Measurements from ENCODE around the gene AUH.

The AUH gene

GRCh38 chr9:91241909-91242308 is 119.8 kb downstream of the AUH start:
- DNase-seq = no peak

DNA sequence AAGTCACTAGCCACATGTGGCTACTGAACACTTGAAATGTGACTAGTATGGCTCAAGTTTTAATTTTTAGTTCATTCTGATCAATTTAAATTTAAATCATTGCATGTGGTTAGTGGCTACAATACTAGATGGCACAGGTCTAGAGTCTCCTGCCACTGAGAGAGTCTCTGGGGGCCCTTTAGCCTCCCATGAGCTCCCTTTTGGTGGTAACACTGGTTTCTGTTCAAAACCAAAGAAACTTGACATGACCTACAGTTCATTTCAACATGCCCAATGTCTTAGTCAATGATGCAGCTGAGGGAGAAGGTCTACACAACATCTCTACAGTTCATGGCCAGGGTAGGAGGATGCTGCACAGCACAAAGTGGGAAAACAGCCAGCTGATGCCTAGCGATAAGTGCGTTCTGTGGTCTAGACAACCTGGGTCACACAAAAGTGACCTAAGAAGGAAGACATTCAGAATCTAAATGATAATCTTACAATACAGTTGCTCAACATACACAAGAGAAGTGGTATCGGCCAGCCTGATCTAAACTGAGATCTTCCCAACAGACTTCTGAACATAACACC is 121.0 kb downstream of the AUH start:
- DNase-seq = no peak

DNA sequence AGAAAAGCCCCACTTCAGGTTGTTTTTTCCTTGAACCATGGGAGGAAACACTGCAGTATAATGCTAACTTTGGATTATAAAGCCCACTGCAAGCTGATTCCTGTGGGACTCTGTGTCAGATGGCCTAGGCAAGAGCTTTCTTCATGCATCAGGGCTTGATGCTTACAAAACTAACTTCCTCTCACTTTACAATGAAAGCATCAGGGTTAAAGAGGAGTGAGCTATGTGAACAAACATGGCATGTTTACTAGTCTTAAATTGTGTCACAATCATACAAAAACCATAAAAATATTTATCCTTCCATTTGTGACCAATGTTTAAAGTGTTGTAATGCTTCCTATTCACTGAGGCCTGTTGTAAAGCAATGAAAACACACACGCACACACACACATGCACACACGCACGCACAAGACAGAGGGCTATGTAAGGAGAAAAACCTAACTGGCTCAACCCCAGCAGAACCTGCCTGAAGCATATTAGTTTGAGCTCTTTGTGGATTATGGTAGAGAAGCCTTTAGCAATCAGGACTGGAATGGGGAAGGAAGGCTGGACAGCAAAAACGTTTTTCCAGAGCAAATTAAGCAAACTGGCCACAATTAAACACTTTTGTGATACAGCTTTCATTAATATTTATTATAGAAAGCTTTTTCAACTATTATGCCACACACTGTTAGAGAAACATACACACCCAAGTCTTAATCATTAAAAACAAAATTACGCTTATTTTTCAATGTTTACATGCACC is 122.2 kb downstream of the AUH start:
- DNase-seq = no peak

GRCh38 chr9:91234523-91234922 is 127.2 kb downstream of the AUH start:
- no peak for DNase-seq

GRCh38 chr9:91231619-91232018 is 130.1 kb downstream of the AUH start:
- DNase-seq = no peak

DNA sequence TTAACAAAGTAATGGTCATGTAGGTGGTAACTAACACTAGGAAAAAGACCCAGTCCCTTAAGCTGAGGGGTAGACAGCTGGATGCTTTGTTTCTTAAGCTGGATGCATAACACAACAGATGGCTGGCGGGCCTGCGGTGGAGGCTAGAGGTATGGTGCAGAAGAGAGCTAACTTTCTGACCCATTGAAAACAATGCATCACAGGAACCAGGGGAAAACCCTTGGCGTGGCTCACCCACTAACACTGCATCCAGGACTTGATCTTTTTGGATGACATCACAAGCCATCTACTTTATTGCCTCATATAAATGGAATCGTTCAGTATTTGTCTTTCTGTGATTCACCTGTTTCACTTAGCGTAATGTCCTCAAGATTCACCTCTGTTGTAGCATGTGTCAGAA is 138.7 kb downstream of the AUH start:
- no peak for DNase-seq

GRCh38 chr9:91222457-91222856 is 139.3 kb downstream of the AUH start:
- no peak for DNase-seq

GRCh38 chr9:91221332-91221731 is 140.4 kb downstream of the AUH start:
- DNase-seq = no peak

DNA sequence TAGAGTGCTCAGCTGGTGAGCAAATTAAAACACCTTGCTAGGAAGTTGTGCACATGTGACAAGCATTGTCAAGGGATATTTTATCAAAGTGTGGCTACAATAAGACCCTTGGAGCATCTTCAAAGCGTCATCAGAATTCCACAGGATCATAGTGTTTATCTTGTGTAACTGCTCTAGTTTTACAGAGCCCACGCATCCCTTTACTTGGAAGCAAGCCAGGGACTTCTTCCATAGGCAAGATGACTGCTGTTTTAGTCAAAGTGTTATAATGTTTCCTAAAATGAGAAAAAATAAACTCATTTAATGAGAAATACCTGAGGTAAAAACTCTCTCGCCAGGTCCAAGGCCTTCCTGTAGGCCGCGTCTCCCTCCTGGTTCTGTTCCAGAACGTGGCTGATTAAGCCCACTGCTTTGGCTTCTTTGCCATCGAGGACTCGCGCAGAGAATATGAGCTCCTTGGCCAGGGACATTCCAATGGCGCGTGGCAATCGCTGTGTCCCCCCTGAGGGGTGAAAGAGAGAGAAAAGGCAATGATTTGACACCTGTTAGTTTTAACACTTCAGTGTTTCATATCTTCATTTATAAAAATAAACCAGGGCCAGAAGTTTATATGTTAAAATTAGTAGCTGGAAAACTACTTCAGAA is 141.1 kb downstream of the AUH start:
- no peak for DNase-seq

GRCh38 chr9:91220021-91220420 is 141.7 kb downstream of the AUH start:
- no peak for DNase-seq

GRCh38 chr9:91219557-91219956 is 142.2 kb downstream of the AUH start:
- no peak for DNase-seq

GRCh38 chr9:91217388-91217787 is 144.3 kb downstream of the AUH start:
- no peak for DNase-seq

DNA sequence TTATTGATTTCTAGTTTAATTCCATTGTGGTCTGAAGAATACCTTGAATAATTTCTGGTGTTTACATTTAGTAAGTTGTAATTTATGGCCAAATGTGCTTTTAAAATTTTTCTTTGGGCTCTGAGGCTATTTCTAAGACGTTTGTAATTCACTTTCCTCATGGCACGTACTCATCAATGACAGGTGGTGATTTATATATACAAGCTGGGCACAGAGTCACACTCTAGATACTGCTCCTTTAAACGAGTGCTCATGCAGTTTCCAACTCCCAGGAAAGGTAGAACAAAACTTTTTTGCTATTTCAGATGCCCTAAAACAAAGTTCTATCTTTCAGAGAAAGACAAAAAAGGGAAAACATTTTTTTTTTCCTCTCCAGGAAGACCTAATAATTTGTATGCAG is 146.9 kb downstream of the AUH start:
- no peak for DNase-seq

DNA sequence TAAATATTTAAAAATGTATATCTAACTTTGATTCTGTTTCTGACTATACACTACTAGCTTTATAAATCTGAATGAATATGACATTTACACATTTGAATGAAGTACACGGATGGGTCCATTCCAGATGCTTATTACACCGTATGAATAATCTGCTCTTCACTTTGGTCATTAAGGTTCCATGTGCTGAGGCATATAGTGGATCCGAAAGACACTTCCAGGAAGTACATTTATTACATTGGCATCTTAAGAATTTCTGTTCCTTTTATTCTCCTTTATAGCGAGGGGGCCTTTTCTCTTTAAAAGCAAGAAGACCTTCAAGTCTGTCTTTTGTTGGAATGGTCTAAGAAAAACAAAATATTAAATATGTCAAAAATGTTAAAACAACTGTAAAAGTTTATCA is 147.6 kb downstream of the AUH start:
- no peak for DNase-seq

DNA sequence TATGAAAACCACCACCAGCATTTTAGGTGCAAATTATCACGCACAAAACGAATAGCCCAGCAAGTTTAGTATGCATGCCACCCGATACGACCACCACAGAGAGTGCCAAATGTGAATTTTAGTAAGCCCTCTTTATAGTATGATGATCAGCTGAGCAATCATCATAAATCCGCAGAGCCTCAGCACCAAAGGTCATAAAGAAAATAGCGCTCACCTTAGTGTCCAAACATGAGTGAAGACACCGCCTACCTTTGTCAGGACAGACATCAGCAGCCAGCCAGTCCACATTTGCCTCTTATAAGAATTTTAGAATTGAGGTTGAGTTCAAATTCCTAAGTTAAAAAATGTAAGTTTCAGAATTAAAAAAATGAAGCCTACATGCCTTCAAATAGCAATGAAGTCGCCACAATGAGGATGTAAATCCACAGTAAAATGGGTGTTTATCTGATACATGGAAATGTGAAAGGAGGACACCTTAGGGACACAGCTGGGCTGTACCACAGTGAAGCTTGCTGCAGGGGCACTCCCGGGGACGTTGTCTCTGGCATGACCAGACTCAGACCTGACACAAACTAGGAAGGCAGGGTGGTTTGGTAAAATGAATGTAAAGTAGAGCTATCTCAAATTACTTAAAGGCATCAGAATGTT is 149.0 kb downstream of the AUH start:
- no peak for DNase-seq

DNA sequence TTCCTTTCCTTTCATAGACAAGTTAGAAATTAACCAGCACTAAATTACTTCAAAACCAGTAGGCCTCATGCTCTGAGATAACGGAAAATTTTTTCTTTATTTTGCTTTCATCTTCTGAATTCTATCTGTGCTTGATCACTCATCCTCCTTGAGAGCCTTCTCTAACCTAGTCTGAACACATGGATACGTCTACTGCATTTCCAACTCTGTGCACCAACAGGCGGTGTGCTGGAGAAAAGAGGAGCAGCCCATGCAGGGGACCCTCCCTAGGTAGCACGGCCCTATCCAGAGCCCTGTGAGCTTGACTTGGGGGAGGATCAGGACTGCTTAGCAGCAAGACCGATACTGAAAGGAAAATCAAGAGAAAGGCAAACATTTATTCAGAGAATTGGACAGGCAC is 149.8 kb downstream of the AUH start:
- DNase-seq = no peak

DNA sequence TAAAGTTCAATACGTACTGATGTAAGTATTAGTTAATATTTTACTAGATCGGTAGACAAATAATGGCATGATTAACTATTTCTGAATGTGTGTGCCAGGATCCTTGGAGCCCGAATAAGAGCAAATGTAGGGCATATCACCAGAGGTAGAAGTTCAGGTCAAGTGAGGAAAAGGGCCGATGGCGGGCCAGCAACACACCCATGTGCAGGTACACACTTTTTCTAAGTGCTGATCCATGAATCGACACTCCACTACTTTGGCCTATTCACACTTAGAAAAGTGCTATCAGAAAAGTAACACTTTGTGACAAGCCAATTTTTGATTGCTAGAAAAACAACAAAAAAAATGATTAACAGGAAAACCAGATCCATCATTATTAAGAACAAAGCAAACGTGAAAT is 150.3 kb downstream of the AUH start:
- DNase-seq = no peak

- no peak for DNase-seq
These were observed 151.4 kb downstream of the AUH start for GRCh38 chr9:91210318-91210717.

DNA sequence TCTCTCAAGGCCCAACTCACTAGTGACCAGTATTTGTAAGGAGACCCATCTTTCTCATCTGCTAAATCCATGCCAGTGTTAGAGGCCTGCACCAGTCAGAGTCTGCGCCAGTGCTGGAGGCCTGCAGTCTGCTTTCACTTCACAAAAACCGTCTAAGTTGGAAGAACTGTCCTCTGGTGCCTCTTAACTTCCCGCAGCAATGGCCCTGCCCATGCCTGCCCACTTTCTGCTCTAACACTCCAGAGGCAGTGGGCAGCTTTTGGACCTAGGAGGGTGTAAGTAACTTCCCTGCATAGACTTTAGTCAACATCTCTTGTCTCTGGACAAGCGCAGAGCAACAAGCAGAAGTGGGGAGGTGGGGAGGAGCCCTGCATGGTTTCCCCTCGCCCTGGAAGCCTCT is 152.9 kb downstream of the AUH start:
- DNase-seq = no peak

DNA sequence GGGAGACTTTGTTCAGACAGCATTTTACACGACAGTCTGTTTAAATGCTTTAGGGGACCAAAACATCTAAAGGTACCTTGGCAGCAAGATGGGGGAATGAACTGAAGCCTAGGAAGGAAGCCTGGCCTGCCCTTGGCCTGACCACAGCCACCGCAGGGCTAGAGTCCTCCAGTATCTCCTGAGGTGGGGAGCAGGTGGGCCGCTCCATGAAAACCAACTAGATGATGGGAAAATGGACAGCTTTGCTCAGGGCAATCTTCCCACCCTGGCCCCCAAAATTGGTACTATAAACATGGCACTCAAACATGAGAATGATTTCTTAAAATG is 153.3 kb downstream of the AUH start:
- DNase-seq = no peak

- no peak for DNase-seq
These were observed 153.8 kb downstream of the AUH start for GRCh38 chr9:91207729-91208418.

DNA sequence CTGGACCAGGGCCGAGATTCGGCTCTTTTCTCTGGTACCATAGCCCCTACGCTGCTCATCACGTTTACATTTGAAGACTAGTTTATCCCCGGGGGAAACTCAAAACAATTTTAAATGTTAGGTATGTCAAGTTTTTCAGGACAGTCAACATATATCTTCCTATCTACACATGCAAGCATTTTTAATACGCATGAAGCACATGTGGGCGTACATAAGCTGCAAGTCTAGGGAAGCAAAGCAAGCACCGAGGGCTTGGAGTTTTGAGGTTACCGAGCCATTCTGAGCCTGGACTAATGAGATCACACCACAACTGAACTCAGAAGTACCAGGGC is 154.4 kb downstream of the AUH start:
- DNase-seq = no peak

- no peak for DNase-seq
These were observed 154.9 kb downstream of the AUH start for GRCh38 chr9:91206806-91207205.

Measured in activated CD4-positive, alpha-beta T cell treated with anti-CD3 and anti-CD28 coated beads, Interleukin-2, amount 50 U/mL, for 1 hour (primary cell).